Activated T-helper 1 cell treated with anti-CD3 and anti-CD28 coated beads, Interleukin-12 subunit alpha, Interleukin-12 subunit beta, Interleukin-2, Interleukin-4 antibody, amounts not matched to agents 30 ng/mL and 10 ng/mL and 1 ng/mL, durations not matched to agents 14 hours and 24 hours and 36 hours (primary cell): ENCODE results near the gene PROC. TPM values are rescaled to one million over a fixed set of nuclear protein-coding genes. Genes with fewer than 3 reads are reported as not detected.

Source experiments
- DNase-seq: peaks from one replicate; pipeline ENCODE4 v3.0.0; 2021; ENCODE audit warnings: low spot score
- H3K27ac Mint-ChIP-seq: one replicate; pipeline ENCODE4 v1.8.0; 2021; ENCODE audit warnings: mild to moderate bottlenecking, mixed read lengths
- H3K27me3 Mint-ChIP-seq: one replicate; pipeline ENCODE4 v1.8.0; 2022; ENCODE audit warnings: mild to moderate bottlenecking, moderate library complexity, mixed read lengths; ENCODE audit not compliant: insufficient read depth
- H3K36me3 Mint-ChIP-seq: one replicate; pipeline ENCODE4 v1.8.0; 2021; ENCODE audit warnings: low read depth, mixed read lengths
- H3K4me1 Mint-ChIP-seq: one replicate; pipeline ENCODE4 v1.8.0; 2021; ENCODE audit warnings: low read depth, mixed read lengths
- H3K4me3 Mint-ChIP-seq: one replicate; pipeline ENCODE4 v1.8.0; 2021; ENCODE audit warnings: mild to moderate bottlenecking, moderate library complexity, mixed read lengths
- H3K9me3 Mint-ChIP-seq: one replicate; pipeline ENCODE4 v1.8.0; 2021; ENCODE audit warnings: mixed read lengths
- intact Hi-C: fragments of 100-400 bp; cut with micrococcal nuclease; formaldehyde crosslinking; loops from one replicate; pipeline ENCODE4 v1.15.1; 2024
- total RNA-seq: library from RNA; stranded (reverse); gene quantifications from 2 replicates; pipeline ENCODE4 v1.2.3, GENCODE V29; 2022

Gene PROC
- total RNA-seq, 1 donor from 2014 or later, result 0.29 TPM

DNA sequence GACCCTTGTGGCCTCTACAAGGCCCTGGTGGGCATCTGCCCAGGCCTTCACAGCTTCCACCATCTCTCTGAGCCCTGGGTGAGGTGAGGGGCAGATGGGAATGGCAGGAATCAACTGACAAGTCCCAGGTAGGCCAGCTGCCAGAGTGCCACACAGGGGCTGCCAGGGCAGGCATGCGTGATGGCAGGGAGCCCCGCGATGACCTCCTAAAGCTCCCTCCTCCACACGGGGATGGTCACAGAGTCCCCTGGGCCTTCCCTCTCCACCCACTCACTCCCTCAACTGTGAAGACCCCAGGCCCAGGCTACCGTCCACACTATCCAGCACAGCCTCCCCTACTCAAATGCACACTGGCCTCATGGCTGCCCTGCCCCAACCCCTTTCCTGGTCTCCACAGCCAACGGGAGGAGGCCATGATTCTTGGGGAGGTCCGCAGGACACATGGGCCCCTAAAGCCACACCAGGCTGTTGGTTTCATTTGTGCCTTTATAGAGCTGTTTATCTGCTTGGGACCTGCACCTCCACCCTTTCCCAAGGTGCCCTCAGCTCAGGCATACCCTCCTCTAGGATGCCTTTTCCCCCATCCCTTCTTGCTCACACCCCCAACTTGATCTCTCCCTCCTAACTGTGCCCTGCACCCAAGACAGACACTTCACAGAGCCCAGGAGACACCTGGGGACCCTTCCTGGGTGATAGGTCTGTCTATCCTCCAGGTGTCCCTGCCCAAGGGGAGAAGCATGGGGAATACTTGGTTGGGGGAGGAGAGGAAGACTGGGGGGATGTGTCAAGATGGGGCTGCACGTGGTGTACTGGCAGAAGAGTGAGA, 2.0 kb downstream of the PROC start:
- H3K36me3 Mint-ChIP-seq, result no peaks in the 10 kb centered on the region
- no peak for DNase-seq
- no peaks in the 10 kb centered on the region for H3K9me3 Mint-ChIP-seq
- H3K4me3 Mint-ChIP-seq, result no peak overlapping the region
- intact Hi-C loops, result no loop called here
- H3K27ac Mint-ChIP-seq, result no peak overlapping the region
- H3K27me3 Mint-ChIP-seq, result peaks cover 44% of the 10 kb centered on the region
- H3K4me1 Mint-ChIP-seq, result peaks cover 30% of the 10 kb centered on the region

DNA sequence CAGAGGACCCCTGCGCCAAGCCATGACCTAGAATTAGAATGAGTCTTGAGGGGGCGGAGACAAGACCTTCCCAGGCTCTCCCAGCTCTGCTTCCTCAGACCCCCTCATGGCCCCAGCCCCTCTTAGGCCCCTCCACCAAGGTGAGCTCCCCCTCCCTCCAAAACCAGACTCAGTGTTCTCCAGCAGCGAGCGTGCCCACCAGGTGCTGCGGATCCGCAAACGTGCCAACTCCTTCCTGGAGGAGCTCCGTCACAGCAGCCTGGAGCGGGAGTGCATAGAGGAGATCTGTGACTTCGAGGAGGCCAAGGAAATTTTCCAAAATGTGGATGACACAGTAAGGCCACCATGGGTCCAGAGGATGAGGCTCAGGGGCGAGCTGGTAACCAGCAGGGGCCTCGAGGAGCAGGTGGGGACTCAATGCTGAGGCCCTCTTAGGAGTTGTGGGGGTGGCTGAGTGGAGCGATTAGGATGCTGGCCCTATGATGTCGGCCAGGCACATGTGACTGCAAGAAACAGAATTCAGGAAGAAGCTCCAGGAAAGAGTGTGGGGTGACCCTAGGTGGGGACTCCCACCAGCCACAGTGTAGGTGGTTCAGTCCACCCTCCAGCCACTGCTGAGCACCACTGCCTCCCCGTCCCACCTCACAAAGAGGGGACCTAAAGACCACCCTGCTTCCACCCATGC, 3.0 kb downstream of the PROC start:
- no peaks in the 10 kb centered on the region for H3K9me3 Mint-ChIP-seq
- DNase-seq, result no peak
- peaks cover 22% of the 10 kb centered on the region for H3K4me1 Mint-ChIP-seq
- H3K4me3 Mint-ChIP-seq, result no peak overlapping the region
- no peak overlapping the region for H3K27ac Mint-ChIP-seq
- peaks cover 46% of the 10 kb centered on the region for H3K27me3 Mint-ChIP-seq
- intact Hi-C loops, result no loop called here
- no peaks in the 10 kb centered on the region for H3K36me3 Mint-ChIP-seq

DNA sequence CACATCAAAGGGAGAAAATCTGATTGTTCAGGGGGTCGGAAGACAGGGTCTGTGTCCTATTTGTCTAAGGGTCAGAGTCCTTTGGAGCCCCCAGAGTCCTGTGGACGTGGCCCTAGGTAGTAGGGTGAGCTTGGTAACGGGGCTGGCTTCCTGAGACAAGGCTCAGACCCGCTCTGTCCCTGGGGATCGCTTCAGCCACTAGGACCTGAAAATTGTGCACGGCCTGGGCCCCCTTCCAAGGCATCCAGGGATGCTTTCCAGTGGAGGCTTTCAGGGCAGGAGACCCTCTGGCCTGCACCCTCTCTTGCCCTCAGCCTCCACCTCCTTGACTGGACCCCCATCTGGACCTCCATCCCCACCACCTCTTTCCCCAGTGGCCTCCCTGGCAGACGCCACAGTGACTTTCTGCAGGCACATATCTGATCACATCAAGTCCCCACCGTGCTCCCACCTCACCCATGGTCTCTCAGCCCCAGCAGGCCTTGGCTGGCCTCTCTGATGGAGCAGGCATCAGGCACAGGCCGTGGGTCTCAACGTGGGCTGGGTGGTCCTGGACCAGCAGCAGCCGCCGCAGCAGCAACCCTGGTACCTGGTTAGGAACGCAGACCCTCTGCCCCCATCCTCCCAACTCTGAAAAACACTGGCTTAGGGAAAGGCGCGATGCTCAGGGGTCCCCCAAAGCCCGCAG, 3.8 kb downstream of the PROC start:
- intact Hi-C loops, result no loop called here
- H3K4me3 Mint-ChIP-seq, result no peak overlapping the region
- H3K27me3 Mint-ChIP-seq, result peaks cover 42% of the 10 kb centered on the region

DNA sequence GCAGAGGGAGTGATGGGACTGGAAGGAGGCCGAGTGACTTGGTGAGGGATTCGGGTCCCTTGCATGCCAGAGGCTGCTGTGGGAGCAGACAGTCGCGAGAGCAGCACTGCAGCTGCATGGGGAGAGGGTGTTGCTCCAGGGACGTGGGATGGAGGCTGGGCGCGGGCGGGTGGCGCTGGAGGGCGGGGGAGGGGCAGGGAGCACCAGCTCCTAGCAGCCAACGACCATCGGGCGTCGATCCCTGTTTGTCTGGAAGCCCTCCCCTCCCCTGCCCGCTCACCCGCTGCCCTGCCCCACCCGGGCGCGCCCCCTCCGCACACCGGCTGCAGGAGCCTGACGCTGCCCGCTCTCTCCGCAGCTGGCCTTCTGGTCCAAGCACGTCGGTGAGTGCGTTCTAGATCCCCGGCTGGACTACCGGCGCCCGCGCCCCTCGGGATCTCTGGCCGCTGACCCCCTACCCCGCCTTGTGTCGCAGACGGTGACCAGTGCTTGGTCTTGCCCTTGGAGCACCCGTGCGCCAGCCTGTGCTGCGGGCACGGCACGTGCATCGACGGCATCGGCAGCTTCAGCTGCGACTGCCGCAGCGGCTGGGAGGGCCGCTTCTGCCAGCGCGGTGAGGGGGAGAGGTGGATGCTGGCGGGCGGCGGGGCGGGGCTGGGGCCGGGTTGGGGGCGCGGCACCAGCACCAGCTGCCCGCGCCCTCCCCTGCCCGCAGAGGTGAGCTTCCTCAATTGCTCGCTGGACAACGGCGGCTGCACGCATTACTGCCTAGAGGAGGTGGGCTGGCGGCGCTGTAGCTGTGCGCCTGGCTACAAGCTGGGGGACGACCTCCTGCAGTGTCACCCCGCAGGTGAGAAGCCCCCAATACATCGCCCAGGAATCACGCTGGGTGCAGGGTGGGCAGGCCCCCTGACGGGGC, 4.6 kb downstream of the PROC start:
- Mint-ChIP-seq H3K36me3 (no peaks in the 10 kb centered on the region), H3K27me3 (peaks cover 42% of the 10 kb centered on the region), H3K27ac (no peak overlapping the region), H3K4me3 (peak overlapping the region; percentile 39), H3K4me1 (peaks cover 6% of the 10 kb centered on the region), H3K9me3 (no peaks in the 10 kb centered on the region)
- DNase-seq, result no peak
- intact Hi-C loops, result no loop called here

More for the DNA sequence above, 3.8 kb downstream of the PROC start:
- H3K4me1 Mint-ChIP-seq, result peaks cover 14% of the 10 kb centered on the region
- no peak overlapping the region for H3K27ac Mint-ChIP-seq
- H3K36me3 Mint-ChIP-seq, result no peaks in the 10 kb centered on the region
- DNase-seq, result no peak
- H3K9me3 Mint-ChIP-seq, result no peaks in the 10 kb centered on the region

DNA sequence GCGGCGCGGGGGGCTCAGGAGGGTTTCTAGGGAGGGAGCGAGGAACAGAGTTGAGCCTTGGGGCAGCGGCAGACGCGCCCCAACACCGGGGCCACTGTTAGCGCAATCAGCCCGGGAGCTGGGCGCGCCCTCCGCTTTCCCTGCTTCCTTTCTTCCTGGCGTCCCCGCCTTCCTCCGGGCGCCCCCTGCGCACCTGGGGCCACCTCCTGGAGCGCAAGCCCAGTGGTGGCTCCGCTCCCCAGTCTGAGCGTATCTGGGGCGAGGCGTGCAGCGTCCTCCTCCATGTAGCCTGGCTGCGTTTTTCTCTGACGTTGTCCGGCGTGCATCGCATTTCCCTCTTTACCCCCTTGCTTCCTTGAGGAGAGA, 5.2 kb downstream of the PROC start:
- peak overlapping the region; percentile 16 for H3K4me3 Mint-ChIP-seq
- no peak overlapping the region for H3K27ac Mint-ChIP-seq

DNA sequence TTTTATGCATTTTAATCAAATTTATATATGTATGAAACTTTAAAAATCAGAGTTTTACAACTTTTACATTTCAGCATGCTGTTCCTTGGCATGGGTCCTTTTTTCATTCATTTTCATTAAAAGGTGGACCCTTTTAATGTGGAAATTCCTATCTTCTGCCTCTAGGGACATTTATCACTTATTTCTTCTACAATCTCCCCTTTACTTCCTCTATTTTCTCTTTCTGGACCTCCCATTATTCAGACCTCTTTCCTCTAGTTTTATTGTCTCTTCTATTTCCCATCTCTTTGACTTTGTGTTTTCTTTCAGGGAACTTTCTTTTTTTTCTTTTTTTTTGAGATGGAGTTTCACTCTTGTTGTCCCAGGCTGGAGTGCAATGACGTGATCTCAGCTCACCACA, 5.7 kb downstream of the PROC start:
- peaks cover 6% of the 10 kb centered on the region for H3K4me1 Mint-ChIP-seq
- peak overlapping the region; percentile 16 for H3K4me3 Mint-ChIP-seq
- H3K9me3 Mint-ChIP-seq, result no peaks in the 10 kb centered on the region
- intact Hi-C loops, result no loop called here
- DNase-seq, result no peak
- H3K36me3 Mint-ChIP-seq, result no peaks in the 10 kb centered on the region
- peaks cover 42% of the 10 kb centered on the region for H3K27me3 Mint-ChIP-seq
- no peak overlapping the region for H3K27ac Mint-ChIP-seq

More for the DNA sequence above, 5.2 kb downstream of the PROC start:
- H3K36me3 Mint-ChIP-seq, result no peaks in the 10 kb centered on the region
- H3K4me1 Mint-ChIP-seq, result peaks cover 6% of the 10 kb centered on the region
- no peaks in the 10 kb centered on the region for H3K9me3 Mint-ChIP-seq
- H3K27me3 Mint-ChIP-seq, result peaks cover 42% of the 10 kb centered on the region
- intact Hi-C loops, result no loop called here
- DNase-seq, result no peak

DNA sequence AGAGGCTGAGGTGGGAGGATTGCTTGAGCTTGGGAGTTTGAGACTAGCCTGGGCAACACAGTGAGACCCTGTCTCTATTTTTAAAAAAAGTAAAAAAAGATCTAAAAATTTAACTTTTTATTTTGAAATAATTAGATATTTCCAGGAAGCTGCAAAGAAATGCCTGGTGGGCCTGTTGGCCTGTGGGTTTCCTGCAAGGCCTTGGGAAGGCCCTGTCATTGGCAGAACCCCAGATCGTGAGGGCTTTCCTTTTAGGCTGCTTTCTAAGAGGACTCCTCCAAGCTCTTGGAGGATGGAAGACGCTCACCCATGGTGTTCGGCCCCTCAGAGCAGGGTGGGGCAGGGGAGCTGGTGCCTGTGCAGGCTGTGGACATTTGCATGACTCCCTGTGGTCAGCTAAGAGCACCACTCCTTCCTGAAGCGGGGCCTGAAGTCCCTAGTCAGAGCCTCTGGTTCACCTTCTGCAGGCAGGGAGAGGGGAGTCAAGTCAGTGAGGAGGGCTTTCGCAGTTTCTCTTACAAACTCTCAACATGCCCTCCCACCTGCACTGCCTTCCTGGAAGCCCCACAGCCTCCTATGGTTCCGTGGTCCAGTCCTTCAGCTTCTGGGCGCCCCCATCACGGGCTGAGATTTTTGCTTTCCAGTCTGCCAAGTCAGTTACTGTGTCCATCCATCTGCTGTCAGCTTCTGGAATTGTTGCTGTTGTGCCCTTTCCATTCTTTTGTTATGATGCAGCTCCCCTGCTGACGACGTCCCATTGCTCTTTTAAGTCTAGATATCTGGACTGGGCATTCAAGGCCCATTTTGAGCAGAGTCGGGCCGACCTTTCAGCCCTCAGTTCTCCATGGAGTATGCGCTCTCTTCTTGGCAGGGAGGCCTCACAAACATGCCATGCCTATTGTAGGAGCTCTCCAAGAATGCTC, 6.6 kb downstream of the PROC start:
- Mint-ChIP-seq H3K4me3 (no peak overlapping the region), H3K36me3 (no peaks in the 10 kb centered on the region), H3K27ac (no peak overlapping the region), H3K27me3 (peaks cover 42% of the 10 kb centered on the region), H3K4me1 (peaks cover 6% of the 10 kb centered on the region), H3K9me3 (no peaks in the 10 kb centered on the region)
- DNase-seq, result no peak
- intact Hi-C loops, result no loop called here

DNA sequence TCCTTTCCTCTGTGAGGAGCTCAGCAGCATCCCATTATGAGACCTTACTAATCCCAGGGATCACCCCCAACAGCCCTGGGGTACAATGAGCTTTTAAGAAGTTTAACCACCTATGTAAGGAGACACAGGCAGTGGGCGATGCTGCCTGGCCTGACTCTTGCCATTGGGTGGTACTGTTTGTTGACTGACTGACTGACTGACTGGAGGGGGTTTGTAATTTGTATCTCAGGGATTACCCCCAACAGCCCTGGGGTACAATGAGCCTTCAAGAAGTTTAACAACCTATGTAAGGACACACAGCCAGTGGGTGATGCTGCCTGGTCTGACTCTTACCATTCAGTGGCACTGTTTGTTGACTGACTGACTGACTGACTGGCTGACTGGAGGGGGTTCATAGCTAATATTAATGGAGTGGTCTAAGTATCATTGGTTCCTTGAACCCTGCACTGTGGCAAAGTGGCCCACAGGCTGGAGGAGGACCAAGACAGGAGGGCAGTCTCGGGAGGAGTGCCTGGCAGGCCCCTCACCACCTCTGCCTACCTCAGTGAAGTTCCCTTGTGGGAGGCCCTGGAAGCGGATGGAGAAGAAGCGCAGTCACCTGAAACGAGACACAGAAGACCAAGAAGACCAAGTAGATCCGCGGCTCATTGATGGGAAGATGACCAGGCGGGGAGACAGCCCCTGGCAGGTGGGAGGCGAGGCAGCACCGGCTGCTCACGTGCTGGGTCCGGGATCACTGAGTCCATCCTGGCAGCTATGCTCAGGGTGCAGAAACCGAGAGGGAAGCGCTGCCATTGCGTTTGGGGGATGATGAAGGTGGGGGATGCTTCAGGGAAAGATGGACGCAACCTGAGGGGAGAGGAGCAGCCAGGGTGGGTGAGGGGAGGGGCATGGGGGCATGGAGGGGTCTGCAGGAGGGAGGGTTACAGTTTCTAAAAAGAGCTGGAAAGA, 7.6 kb downstream of the PROC start:
- peaks cover 36% of the 10 kb centered on the region for H3K27me3 Mint-ChIP-seq
- no peaks in the 10 kb centered on the region for H3K9me3 Mint-ChIP-seq
- H3K27ac Mint-ChIP-seq, result no peak overlapping the region
- H3K4me3 Mint-ChIP-seq, result no peak overlapping the region
- H3K36me3 Mint-ChIP-seq, result no peaks in the 10 kb centered on the region
- intact Hi-C loops, result no loop called here
- peaks cover 6% of the 10 kb centered on the region for H3K4me1 Mint-ChIP-seq
- DNase-seq, result no peak

DNA sequence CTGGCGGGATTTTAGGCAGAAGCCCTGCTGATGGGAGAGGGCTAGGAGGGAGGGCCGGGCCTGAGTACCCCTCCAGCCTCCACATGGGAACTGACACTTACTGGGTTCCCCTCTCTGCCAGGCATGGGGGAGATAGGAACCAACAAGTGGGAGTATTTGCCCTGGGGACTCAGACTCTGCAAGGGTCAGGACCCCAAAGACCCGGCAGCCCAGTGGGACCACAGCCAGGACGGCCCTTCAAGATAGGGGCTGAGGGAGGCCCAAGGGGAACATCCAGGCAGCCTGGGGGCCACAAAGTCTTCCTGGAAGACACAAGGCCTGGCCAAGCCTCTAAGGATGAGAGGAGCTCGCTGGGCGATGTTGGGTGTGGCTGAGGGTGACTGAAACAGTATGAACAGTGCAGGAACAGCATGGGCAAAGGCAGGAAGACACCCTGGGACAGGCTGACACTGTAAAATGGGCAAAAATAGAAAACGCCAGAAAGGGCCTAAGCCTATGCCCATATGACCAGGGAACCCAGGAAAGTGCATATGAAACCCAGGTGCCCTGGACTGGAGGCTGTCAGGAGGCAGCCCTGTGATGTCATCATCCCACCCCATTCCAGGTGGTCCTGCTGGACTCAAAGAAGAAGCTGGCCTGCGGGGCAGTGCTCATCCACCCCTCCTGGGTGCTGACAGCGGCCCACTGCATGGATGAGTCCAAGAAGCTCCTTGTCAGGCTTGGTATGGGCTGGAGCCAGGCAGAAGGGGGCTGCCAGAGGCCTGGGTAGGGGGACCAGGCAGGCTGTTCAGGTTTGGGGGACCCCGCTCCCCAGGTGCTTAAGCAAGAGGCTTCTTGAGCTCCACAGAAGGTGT, 8.5 kb downstream of the PROC start:
- intact Hi-C loops, result no loop called here
- H3K27me3 Mint-ChIP-seq, result peaks cover 27% of the 10 kb centered on the region
- peaks cover 6% of the 10 kb centered on the region for H3K4me1 Mint-ChIP-seq
- no peaks in the 10 kb centered on the region for H3K9me3 Mint-ChIP-seq
- H3K36me3 Mint-ChIP-seq, result no peaks in the 10 kb centered on the region
- DNase-seq, result no peak
- no peak overlapping the region for H3K4me3 Mint-ChIP-seq
- no peak overlapping the region for H3K27ac Mint-ChIP-seq

DNA sequence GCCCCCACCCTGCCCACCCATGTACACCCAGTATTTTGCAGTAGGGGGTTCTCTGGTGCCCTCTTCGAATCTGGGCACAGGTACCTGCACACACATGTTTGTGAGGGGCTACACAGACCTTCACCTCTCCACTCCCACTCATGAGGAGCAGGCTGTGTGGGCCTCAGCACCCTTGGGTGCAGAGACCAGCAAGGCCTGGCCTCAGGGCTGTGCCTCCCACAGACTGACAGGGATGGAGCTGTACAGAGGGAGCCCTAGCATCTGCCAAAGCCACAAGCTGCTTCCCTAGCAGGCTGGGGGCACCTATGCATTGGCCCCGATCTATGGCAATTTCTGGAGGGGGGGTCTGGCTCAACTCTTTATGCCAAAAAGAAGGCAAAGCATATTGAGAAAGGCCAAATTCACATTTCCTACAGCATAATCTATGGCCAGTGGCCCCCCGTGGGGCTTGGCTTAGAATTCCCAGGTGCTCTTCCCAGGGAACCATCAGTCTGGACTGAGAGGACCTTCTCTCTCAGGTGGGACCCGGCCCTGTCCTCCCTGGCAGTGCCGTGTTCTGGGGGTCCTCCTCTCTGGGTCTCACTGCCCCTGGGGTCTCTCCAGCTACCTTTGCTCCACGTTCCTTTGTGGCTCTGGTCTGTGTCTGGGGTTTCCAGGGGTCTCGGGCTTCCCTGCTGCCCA, 9.3 kb downstream of the PROC start:
- Mint-ChIP-seq H3K36me3 (no peaks in the 10 kb centered on the region), H3K4me1 (peaks cover 6% of the 10 kb centered on the region), H3K27ac (no peak overlapping the region), H3K9me3 (no peaks in the 10 kb centered on the region), H3K4me3 (no peak overlapping the region), H3K27me3 (peaks cover 20% of the 10 kb centered on the region)
- no peak for DNase-seq
- intact Hi-C loops, result no loop called here
